ENCODE measurements around the gene KCNK5. TPM values are rescaled to one million over a fixed set of nuclear protein-coding genes. Genes with fewer than 3 reads are reported as not detected.

KCNK5 gene
- polyA plus RNA-seq, 3 donors: 0.09 TPM; not detected in 2

- no peak for DNase-seq
- Histone ChIP-seq H3K79me2 (ENCODE audit: insufficient read depth, low read length) (peaks cover 82% of the 10 kb centered on the region), H3K9ac (ENCODE audit: insufficient read depth, low read length, poor library complexity, severe bottlenecking) (no peak overlapping the region), H2AFZ (ENCODE audit: insufficient read depth, low read depth, low read length, poor library complexity, severe bottlenecking) (no peak overlapping the region), H3K27me3 (ENCODE audit: control insufficient read depth in 2 of 2, insufficient read depth in 2 of 2, low read length in 2 of 2) (no peaks in the 10 kb centered on the region), H4K20me1 (ENCODE audit: insufficient read depth, low read length) (no peaks in the 10 kb centered on the region), H3K4me2 (replicated peaks; ENCODE audit: extremely low read depth, low read length, poor library complexity, severe bottlenecking) (no peak overlapping the region), H3K4me3 (replicated peaks in 1 of 3; ENCODE audit: low read depth in 2 of 3, low read length in 3 of 3) (no peak overlapping the region), H3K9me3 (replicated peaks in 1 of 2; ENCODE audit: control insufficient read depth in 1 of 2, insufficient read depth in 1 of 2, low read length in 2 of 2) (no peaks in the 10 kb centered on the region), H3K27ac (ENCODE audit: low read depth in 1 of 2, low read length in 2 of 2) (no peak overlapping the region), H3K4me1 (ENCODE audit: control insufficient read depth in 1 of 2, insufficient read depth in 2 of 2, low read length in 2 of 2) (peaks cover 42 to 50% of the 10 kb centered on the region in 2 donors), H3K36me3 (replicated peaks in 1 of 2; ENCODE audit: control insufficient read depth in 1 of 2, insufficient read depth in 2 of 2, low read length in 2 of 2) (no peaks in the 10 kb centered on the region)
- TF ChIP-seq CTCF (IDR thresholded peaks at IDR 0.05): no peak
- Mint-ChIP-seq H3K9me3 (peaks cover 0 to under 1% (median 0%) of the 10 kb centered on the region in 7 donors), H3K4me3 (no peak overlapping the region), H3K4me1 (peaks cover 63% of the 10 kb centered on the region), H3K36me3 (peaks cover 2 to 4% of the 10 kb centered on the region in 2 donors), H3K27ac (peak overlapping the region in 3 of 7 donors; percentile 33 to 38 (median 37)), H3K27me3 (ENCODE audit: low read depth in 3 of 3) (peaks cover 0 to 1% (median 0%) of the 10 kb centered on the region in 3 donors)
- intact Hi-C loops (cut with micrococcal nuclease): no loop called here
- WGBS (ENCODE audit: insufficient coverage): 83% methylated on average over 7 of the region's 11 CpGs
These were observed 12.0 kb downstream of the KCNK5 start for GRCh38 chr6:39217177-39217864.

DNA sequence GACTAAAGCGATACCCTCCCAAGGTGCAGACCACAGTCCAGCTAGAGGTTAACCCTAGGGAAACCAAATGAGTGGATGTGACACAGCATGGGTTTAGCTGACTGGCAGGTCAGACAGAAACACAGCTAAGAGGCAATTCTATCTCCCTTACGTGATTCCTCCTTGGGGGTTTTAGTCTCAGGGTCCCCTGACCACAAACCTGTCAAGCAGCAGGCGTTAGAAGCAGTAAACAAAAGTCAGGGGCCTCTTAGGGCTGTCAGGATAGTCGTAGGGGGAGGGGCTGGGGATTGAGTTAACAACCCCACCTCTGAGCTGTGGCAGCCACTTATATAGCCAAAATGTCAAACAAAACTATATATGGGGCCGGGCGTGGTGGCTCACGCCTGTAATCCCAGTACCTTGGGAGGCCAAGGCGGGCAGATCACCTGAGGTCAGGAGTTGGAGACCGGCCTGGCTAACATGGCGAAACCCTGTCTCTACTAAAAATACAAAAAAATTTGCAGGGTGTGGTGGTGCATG lies 13.6 kb downstream of the KCNK5 start:
- Histone ChIP-seq H3K4me3 (replicated peaks in 1 of 3; ENCODE audit: low read depth in 2 of 3, low read length in 3 of 3) (no peak overlapping the region), H3K4me1 (ENCODE audit: control insufficient read depth in 1 of 2, insufficient read depth in 2 of 2, low read length in 2 of 2) (peaks cover 48 to 59% of the 10 kb centered on the region in 2 donors), H3K9ac (ENCODE audit: insufficient read depth, low read length, poor library complexity, severe bottlenecking) (no peak overlapping the region), H4K20me1 (ENCODE audit: insufficient read depth, low read length) (no peaks in the 10 kb centered on the region), H3K36me3 (replicated peaks in 1 of 2; ENCODE audit: control insufficient read depth in 1 of 2, insufficient read depth in 2 of 2, low read length in 2 of 2) (no peaks in the 10 kb centered on the region), H2AFZ (ENCODE audit: insufficient read depth, low read depth, low read length, poor library complexity, severe bottlenecking) (no peak overlapping the region), H3K27ac (ENCODE audit: low read depth in 1 of 2, low read length in 2 of 2) (no peak overlapping the region), H3K27me3 (ENCODE audit: control insufficient read depth in 2 of 2, insufficient read depth in 2 of 2, low read length in 2 of 2) (no peaks in the 10 kb centered on the region), H3K79me2 (ENCODE audit: insufficient read depth, low read length) (peaks cover 81% of the 10 kb centered on the region), H3K9me3 (replicated peaks in 1 of 2; ENCODE audit: control insufficient read depth in 1 of 2, insufficient read depth in 1 of 2, low read length in 2 of 2) (no peaks in the 10 kb centered on the region), H3K4me2 (replicated peaks; ENCODE audit: extremely low read depth, low read length, poor library complexity, severe bottlenecking) (no peak overlapping the region)
- no peak for DNase-seq
- 70% methylated on average over 1 of the region's 10 CpGs for WGBS (ENCODE audit: insufficient coverage)
- Mint-ChIP-seq H3K9me3 (no peaks in the 10 kb centered on the region), H3K36me3 (peaks cover 2 to 4% of the 10 kb centered on the region in 2 donors), H3K4me3 (no peak overlapping the region), H3K27ac (no peak overlapping the region), H3K27me3 (ENCODE audit: low read depth in 3 of 3) (no peaks in the 10 kb centered on the region), H3K4me1 (peaks cover 61% of the 10 kb centered on the region)
- intact Hi-C loops (cut with micrococcal nuclease): no loop called here
- no peak for TF ChIP-seq CTCF (IDR thresholded peaks at IDR 0.05)
